GM13976 (cell line): ENCODE data around the gene DLL3.

ENCODE experiments used
- DNase-seq: peaks from one replicate; pipeline ENCODE4 v3.0.0; 2012; ENCODE audit warnings: low spot score
- CTCF ChIP-seq: IDR thresholded peaks from 2 replicates; pipeline ENCODE4 v1.5.1; 2012; ENCODE audit warnings: borderline replicate concordance, mild to moderate bottlenecking; ENCODE audit not compliant: insufficient read depth; ENCODE audit errors: extremely low read depth, missing control alignments, control extremely low read depth
- in situ Hi-C: fragments of 300-500 bp; cut with MboI; formaldehyde crosslinking; loops from one replicate; pipeline ENCODE4 v1.12.0; 2022; ENCODE audit warnings: low sequenced_read_pairs, mixed read lengths, inconsistent platforms; ENCODE audit not compliant: unreplicated experiment

The DLL3 gene

GRCh38 chr19:39507715-39508364 lies 9.1 kb downstream of the DLL3 start:
- TF ChIP-seq CTCF = no peak
- DNase-seq = no peak
- in situ Hi-C loops = no loop called here

- no peak for DNase-seq
- TF ChIP-seq CTCF = no peak
These were observed 9.9 kb downstream of the DLL3 start for GRCh38 chr19:39508629-39509028.

GRCh38 chr19:39509233-39509632 lies 10.5 kb downstream of the DLL3 start:
- TF ChIP-seq CTCF = no peak
- DNase-seq = no peak
- in situ Hi-C loops = no loop called here

More at GRCh38 chr19:39508629-39509028, 9.9 kb downstream of the DLL3 start:
- in situ Hi-C loops = no loop called here

- no peak for TF ChIP-seq CTCF
- in situ Hi-C loops = no loop called here
- DNase-seq = no peak
These were observed 14.2 kb downstream of the DLL3 start for GRCh38 chr19:39512988-39513387.

- in situ Hi-C loops = no loop called here
- no peak for TF ChIP-seq CTCF
- peak; percentile 54 for DNase-seq
These were observed 16.2 kb downstream of the DLL3 start, which contains the start of gene SELENOV for GRCh38 chr19:39514840-39515550. Gene SELENOV (plus strand): TSS chr19:39515139. CDS start chr19:39515213, 74 bp downstream.

GRCh38 chr19:39515551-39516191 lies 16.9 kb downstream of the DLL3 start:
- in situ Hi-C loops = no loop called here
- TF ChIP-seq CTCF = no peak
- DNase-seq = no peak
